Measurements from ENCODE around the gene FOXD4L3.
"Not testable (repeated sequence)": the region's sequence is repeated elsewhere in the genome, so short reads cannot be mapped to it uniquely, and the experiment has no call there.

- TF ChIP-seq POLR2A, CTCF (IDR thresholded peaks at IDR 0.05): not testable (repeated sequence)
Observed at GRCh38 chr9:68311208-68311607, 8.5 kb downstream of the FOXD4L3 start.
